GM19328 (cell line): ENCODE data around the gene PRKCE.

ENCODE experiments used
- ATAC-seq: cut with Tn5 transposase; IDR thresholded peaks from one replicate; pipeline ENCODE4 v1.9.1; 2021; ENCODE audit warnings: mild to moderate bottlenecking, moderate library complexity; ENCODE audit not compliant: unreplicated experiment

PRKCE gene

DNA sequence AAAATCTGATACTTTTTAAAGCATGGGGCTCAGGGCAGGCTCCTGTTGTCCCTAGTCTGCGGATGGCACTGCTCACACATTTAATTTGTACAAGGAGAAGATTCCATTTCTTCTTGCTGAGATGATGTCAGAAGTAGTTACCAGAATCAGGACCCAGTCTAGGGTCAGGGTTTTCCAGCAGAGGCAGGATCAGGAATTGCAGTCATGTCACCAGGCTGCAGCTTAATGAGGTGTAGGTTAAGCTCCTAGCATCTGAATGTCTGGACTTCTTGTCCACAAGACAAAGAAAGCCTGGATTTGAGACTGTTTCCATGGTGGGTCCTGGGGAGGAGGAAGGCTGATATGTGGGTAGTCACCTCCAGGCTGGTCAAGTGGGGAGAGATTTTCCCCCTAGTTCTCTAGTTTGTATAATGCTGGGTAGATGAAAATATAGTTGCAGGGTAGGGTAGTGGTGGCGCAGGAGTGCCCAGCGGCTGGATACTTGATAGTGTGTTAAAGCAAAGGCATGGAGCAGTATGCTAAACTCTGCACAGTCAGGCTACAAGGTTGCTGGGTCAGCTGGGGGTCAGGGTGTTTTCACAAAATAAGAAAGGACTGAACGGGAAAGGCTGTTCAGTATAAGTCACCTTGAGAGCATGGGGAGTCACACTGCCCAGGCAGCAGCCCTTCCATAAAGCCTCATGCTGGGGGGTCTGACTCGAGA is 148.4 kb downstream of the PRKCE start:
- ATAC-seq, result no peak

DNA sequence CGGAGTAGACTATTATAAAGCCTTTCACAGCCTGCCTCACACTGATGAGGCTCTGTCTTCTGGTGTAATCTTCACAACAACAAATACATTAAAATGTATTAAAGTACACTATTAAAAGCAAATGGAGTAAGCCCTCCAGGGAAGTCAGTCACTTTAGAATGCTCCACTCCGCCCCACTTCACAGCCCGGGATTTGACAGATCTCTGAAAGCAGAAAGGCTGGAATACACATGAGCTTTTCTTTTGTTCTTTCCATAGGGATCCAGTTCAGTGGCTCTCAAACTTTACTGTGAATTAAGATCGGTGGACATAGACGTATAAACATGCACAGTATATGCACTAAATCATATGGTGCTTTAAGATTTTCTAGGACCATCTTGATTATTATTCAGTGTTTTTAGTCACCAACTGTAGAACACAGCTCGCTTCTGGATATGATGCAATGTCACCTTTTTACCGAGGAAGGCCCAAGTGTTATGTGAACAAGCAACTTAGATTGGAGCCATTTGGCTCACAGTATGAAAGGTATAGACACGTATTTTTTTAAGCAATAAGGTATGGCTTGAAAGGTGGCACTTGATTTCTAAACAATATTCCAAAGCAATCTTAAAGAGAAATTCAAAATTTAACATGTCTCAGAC is 151.1 kb downstream of the PRKCE start:
- ATAC-seq, result no peak

DNA sequence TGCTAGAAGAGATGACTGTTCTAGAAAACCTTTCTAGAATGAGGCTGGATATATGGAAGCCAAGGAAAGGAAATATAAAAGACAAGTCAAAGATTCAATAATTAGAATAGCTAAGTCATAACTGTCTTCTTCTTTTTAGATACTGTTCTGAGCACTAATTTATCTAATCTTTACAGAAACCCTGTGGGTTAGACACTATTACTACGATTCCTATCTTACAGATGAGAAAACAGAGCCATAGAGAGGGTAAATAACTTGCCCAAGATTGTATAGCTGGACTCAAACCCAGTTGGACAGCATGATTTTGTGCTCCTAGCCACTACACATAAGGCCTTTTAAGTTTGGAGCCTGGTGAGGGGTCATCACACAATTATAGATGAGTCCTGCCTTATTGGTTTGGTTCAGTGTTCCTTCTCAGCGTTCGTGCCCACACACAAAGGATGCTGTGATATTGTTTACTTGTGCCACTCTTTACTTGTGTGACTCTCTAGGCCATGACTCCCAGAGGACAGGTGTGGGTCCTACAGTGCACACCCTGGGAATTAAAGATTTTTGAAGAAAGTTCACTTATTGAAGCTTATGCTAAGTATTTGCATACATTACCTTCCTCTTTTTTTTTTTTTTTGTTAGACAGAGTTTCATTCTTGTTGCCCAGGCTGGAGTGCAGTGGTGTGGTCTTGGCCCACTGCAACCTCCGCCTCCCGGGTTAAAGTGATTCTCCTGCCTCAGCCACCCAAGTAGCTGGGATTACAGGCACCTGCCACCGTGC is 153.7 kb downstream of the PRKCE start:
- ATAC-seq, result no peak

DNA sequence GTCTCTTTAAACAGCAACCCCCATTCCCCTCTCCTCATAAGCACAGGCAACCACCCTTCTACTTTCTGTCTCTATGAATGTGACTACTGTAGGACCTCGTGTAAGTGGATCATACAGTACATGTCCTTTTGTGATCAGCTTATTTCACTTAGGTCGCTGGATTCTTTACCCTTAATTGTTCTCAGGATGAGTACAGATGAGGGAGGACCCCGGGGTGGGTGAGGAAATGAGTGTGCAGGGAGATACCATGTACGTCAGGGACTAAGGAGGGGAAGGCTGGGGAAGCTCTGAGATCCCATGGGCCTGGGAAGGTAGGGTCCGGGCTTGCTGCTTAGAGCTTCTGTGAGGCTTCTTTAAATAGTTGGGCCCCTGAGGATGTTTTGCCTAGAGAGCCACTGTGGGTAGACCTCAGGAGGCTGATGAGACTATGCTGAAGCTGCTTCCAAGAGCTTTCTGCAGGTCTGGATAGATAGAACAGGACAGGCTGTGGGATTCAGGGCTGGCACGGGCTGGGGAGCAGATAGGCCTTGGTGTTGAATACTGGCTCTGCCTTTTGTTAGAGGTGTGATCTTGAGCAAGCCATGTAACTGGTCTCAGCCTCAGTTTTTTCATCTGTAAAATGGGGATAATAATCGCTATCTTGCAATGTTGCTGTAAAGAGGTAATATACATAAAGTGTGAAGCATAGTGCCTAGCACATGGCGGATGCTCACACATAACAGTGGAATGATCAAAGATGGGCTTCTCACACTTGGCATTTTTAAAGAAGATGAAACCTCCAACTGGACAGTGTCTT is 155.3 kb downstream of the PRKCE start:
- no peak for ATAC-seq

DNA sequence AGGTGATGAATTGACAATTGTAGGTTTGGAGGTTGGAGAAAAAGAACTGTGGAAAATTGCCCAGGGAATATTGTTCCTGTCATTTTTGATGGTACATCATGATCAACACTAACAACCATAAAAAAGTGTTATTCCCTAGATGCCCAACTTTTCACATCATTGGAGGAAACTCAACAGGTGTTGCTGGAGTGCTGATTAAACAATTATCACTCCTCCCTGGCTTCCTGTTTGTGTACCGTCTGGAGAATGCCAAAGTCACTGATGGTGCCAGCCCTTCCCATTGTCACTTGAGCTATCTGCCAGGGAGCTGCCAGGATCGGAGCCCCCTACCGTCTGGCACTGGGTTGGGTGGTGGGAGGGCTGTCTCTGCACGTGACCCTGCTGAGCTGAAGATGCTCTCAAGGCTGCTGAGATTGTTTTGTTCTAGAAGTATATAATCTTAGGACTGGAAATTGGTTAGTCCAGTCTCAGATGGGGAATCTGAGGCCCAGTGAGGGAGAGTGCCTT is 156.9 kb downstream of the PRKCE start:
- no peak for ATAC-seq

DNA sequence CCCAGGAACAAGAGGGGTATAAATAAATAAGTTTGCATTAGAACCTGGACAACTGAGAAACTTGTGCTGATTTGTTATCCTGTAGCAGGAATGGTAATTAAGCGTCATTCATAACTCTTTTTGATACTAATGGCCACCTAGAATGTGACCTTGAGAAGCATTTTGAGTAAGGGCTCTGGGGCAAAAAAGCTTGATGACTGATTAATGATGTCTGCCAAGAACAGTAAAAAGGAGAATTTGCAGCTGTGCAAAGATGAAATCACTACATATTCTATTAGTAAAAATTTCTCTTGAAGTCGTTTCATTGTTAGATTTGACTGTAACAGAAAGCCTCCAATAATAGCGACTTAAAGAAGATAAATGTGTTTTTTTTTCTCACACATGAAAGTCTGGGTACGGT is 157.7 kb downstream of the PRKCE start:
- ATAC-seq, result no peak

DNA sequence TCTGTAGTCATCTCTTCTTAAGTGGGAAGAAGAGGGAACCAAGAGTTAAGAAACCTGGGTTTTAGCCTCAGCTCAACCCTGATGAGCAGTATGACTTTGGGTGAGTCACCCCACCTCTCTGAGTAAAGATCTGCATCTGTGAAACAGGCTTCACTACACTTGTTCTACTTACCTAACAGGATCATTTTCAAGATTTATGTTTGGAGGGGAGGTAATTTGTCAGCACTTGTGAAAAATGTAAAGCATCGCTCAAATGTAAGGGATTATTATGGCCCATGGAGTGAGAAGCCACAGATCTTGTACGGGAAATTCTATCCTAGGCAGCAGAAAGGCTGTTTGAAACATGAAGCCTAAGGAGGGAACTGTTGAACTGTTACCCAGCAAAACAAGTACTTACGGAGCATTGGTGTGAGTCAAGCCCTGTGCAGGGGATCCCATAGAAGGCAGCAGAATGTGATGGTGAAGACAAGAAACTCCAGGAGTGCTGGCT is 160.6 kb downstream of the PRKCE start:
- no peak for ATAC-seq

DNA sequence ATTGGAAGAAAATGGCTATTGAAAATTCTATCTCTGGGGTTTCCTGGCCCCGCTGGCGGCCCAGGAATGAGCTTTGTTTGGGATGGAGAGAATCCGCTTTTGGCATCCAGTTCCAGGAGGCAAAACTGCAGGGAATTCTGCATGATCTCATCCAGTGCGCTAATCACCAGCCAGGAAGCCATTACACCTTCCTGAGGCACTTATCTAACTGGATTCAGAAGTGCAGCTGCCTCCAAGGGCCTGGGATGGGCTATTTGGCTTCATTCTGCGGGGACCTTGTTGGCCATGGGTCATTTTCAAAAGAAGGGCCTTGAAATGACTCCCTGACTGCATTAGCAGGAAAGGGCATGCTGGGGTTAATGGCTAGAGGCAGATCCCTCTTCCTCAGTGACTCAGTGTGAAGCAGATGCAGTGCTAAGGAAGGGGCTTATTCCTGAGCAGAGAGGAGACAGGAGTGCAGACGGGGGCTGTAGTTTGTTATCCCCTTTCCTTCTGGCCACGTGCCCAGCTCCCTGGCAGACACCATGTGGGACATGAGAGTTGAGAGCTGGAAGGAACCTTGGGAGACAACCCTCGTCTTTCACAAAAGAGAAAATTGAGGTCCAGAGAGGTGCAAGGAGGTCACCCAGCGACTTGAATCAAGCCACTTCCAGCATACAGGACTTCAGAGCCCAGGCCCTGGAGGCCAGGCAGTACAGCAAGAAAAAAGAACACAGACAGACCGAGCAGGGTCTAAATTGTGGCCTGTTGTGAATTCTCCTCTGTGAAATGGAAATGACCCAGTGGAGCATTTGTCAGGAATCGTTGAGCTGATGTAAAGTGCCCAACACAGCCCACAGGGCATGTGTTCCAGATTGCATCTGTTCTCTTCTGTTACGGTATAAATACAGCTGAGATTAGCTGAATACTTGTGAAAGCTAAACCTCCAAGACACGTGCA is 161.8 kb downstream of the PRKCE start:
- ATAC-seq, result no peak

DNA sequence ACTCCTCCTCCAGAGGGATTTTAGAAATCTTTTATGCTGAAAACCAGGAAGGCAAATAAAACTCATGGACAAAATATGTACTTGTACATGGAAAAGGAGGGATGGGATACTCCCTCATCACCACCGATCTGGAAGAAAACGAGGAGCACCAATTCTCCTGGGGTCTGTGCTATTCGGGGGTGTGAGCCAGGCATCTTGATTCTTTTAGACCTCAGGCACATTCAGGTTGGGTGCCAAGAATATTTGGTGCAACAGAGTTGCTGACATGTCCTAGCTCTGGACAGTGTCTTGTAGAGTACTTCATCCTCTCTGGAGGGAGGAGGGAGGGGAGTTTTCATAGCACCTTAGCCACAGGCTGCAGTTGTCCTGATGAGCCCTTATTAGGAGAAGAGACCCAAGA is 163.0 kb downstream of the PRKCE start:
- ATAC-seq, result no peak

DNA sequence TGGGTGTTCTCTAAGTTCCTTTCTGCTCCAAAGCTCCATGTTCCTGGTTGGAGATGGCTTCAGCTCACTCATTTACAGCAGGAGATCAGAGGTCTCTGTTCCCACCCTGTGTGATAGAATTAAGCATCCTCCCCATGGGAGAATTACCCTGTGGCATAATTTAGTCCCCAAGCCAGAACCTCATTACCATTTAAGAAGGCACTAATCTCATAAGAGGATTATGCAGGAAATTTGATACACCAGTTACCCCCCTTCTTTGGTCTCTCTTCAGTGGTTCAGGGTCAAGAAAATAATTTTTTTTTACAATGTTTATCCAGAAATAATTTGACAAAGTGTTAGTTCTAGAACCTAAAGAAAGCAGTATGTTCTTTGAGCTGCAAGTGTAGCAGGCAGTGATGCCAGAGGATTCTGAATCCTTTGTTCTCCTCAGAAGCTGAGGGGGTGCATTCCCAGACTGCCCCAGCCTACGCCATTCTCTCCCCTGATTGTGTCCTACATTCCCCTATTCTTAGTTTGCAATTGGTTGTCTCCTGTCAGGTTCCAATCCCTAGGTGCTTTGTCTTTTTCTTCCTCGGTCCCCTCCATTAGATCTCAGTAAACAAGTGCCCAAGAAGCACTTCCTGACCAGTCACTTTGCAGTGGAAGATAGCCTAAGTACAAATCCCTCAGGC is 163.6 kb downstream of the PRKCE start:
- no peak for ATAC-seq

DNA sequence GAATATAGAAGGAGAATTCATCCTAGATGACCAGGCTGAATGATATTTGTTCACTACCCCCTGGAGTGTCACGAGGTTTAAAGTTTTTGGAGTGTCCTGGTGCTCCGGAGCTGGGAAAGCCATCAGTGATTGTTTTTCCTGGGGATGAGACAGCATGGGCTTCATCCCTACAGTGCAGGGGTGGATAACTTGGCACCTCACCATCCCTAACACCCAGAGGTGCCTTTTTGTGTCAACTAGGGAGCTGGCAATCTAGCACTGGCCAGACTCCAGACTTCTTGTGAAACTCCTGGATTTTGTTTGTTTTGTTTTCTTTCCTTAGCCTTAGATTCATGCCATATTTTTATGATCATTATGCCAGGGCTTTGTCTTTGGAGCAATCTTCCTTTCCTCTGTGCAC is 164.8 kb downstream of the PRKCE start:
- no peak for ATAC-seq

DNA sequence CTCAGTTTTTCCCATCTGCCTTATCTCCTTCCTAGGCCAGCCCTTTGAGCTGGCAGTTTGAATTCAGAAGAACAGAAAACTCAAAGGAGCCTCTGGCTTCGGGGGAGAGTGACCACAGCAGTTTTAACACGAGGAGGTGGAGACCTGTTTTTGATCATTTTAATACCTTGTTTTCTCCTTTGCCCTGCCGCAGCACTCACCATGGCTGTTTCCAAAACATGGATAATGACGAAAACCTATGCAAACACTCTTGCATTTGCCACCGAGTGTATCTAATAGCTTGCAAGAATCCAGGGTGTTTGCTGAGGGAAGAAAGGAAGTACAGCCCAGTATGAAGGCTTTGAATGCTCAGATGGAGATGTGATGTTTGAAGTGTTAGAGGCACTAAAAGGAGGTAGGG is 167.1 kb downstream of the PRKCE start:
- no peak for ATAC-seq

DNA sequence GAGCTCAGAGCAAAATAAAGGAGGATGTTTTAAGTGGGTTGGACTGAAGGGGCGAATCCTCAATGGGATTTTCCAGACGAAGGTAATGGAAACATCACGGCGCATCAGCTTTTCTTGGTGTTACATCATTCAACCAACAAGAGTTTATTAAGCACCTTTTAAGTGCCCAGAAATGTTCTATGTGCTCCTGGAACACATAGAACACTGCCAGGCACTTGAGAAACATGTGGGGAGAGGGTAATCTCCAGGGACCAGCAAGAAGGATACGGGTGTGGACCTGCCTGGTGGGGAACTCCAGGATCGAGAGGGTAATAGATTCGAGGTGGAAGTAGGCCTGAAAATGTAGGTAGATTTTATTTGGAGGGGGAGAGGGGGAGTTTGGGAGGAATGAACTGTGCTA is 168.6 kb downstream of the PRKCE start:
- no peak for ATAC-seq

DNA sequence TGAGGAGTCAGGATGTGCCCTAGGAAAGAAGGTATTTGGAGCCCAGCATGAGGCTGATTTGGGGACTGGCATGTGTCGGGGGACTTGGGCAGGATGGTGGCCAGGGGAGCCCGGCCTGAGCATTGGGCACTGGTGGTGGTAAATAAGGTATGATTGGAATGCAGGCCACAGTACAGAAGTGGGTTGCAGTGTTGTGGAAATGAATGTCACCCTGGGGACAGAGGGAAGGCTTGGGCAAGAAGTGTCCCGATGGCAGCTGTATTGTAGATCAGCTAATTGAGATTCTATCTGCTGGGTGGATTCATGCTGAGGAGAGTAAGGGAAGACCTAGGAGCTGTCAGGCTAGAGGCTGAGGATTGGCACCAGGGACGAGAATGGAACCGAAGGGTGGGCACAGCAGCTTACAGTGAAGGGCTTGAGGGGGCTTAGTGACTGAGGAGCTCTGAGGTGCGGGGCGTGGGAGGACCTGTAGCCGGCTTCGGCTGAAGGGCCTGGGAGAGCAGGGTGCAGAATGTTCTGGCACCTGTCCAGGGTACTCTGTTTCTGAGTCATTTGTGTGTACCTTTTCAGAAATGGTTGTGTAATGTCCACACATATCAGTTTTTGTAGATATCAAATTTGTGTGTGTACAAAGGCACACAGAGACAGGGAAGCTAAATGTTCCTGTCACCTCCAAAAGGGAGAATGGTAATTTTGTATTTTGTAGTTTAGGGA is 170.2 kb downstream of the PRKCE start:
- no peak for ATAC-seq

DNA sequence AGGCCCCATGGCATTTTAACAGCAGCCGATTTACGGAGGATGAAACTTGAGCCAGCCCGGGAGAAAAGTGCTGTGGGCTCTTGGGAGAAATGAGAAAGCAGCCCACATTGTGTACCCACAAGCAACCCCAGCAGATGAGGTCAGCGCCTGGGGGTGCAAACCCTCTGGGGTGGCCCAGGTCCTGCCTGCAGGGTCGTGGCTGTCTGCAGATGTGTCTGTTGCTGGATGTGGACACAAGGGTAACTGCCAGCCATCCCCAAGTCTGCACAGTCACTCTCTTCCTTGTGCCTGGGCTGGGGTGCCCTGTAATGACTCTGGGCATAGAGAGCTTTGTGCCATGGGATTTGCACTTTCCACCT is 170.8 kb downstream of the PRKCE start:
- no peak for ATAC-seq

DNA sequence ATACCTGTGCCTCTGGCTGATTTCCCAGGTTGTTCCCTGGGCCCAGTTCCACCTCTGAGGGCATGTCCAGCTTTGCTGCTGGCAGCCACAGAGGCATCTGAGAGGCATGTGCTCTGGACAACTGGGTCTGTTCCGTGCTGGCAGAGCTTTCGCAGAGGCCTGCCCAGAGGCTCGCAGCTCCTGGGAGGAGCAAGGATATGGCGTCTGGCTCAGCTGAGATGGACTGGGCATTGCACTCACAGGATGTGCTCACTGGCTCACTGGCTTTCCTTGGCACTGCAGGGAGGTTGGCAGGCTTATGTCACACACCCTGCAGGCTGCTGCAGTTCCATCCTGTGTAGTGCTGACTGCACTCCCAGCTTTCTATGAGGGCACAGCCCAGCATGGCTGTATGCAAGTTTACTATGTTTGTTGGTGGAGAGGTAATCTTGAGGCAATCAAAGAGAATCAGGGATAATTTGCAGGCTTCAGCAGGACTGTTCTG is 172.3 kb downstream of the PRKCE start:
- ATAC-seq, result no peak

DNA sequence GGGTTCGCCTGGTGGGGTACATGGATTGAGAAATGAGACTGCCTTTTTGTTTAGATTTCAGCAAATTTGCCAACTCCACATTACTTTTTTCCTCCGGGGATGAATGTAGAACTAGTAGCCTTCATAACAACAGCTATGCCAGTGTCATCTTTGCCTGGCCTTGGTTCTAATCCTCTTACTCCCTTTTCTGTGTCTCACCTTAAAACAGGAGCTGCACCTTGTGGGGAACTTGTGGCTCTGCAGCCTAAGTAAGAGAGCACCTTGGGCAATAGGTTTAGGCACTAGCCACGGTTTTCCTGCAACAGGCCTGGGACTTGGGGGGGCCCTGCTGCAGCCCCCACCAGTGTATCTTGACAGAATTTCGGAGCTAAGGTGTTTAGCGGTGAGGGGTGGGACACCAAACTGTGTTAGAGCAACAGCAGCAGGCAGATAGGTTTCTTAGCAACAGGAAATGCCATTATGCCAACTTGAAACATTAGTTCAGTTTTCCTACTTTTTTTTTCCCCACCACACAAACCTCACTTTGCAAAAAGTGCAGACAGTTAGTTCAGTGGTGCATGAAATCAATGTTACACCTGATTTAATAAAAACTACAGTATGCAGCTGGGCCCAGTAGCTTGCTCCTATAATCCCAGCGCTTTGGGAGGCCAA is 173.7 kb downstream of the PRKCE start:
- no peak for ATAC-seq

DNA sequence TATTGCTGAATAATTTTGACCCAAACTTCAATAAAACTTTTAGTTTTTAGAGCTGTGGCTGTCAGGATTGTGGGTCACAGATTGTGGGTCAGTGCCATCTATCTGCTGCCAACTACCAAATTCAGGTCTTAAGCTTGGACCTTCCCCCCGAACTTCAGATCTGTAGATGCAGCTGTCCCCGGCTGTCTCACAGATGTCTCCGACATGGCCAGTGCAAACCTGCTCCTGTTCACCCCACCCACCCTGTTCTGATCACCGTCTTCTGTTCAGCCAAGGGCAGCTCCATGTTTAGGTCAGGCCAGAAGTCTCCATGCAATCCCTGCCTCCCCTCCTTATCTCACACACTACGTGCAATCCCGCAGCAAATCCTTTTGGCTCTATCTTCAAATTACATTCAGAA is 175.0 kb downstream of the PRKCE start:
- ATAC-seq, result no peak
